ENCODE data around the gene TCFL5. TPM values are rescaled to one million over a fixed set of nuclear protein-coding genes. Genes with fewer than 3 reads are reported as not detected.

Gene TCFL5
- total RNA-seq, 3 donors from 2014 or later, result 4.3 to 13.3 (median 6.6) TPM

DNA sequence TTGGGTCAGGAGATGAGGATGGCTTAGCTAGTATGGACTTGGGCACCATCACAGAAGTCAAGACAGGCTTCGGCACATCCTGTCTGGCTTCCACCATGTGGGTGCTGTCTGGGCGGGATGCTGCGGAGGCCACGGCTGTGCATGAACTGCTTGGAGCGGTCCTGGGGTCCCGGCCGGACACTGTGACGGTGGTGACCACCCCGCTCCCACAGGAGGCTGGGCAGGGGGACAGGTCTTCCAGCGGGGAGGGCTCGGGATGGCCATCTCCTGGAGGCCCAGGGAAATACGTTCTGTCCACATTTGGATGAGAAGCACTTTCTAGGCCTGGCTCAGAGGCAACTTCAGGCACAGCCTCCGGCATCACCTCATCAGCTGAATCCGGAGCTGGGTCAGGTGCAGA is 32.1 kb upstream of the TCFL5 start:
- Histone ChIP-seq H3K4me3 (no peak overlapping the region), H3K36me3 (ENCODE audit: low read depth) (peaks cover 35% of the 10 kb centered on the region), H3K4me1 (ENCODE audit: low read depth) (peaks cover 3% of the 10 kb centered on the region), H3K9me3 (no peaks in the 10 kb centered on the region)
- DNase-seq, result peak in 1 of 3 donors; percentile 45
- intact Hi-C loops (cut with DNase I, micrococcal nuclease), result no loop called here
- ATAC-seq, result no peak
- TF ChIP-seq, protein P1, sequence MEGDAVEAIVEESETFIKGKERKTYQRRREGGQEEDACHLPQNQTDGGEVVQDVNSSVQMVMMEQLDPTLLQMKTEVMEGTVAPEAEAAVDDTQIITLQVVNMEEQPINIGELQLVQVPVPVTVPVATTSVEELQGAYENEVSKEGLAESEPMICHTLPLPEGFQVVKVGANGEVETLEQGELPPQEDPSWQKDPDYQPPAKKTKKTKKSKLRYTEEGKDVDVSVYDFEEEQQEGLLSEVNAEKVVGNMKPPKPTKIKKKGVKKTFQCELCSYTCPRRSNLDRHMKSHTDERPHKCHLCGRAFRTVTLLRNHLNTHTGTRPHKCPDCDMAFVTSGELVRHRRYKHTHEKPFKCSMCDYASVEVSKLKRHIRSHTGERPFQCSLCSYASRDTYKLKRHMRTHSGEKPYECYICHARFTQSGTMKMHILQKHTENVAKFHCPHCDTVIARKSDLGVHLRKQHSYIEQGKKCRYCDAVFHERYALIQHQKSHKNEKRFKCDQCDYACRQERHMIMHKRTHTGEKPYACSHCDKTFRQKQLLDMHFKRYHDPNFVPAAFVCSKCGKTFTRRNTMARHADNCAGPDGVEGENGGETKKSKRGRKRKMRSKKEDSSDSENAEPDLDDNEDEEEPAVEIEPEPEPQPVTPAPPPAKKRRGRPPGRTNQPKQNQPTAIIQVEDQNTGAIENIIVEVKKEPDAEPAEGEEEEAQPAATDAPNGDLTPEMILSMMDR (IDR thresholded peaks at IDR 0.05), result no peak

DNA sequence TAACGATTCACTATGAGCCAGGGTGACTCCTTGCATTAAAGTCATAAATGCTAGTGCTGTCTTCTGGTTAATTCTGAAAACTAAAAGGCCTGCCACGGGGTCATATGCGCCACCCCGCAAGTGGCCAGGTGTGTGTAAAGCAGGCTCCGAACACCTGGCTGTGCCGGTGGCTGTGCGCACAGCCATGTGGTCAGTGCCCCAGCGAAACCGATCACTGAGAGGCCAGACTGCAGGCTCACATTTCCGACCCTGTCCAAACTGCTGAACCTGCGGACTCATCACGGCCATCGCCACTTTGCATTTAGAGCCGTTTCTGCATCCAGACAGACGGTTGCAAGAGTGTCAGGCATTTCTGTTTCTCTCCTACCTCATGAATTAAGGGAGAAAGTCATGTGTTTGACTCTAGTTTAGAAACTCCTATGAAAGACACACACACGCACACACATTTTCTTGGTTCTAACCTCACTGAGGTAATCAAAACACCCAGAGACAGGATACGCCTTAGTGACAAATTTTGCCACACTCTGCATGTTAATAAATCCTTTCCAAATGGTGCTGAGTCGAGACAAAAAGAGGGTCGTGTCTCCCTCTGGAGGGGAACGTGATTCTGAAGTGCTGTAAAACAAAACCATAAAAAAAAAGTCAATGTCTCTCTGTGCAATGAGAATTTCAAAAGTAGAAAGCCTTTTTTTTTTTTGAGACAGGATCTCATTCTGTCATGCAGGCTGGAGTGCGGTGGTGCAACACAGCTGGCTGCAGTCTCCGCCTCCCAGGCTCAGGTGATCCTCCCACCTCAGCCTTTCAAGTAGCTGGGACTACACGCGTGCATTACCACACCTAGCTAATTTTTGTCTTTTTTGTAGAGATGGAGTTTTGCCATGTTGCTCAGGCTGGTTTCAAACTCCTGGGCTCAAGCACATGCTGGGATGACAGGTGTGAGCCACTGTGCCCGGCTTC is 31.0 kb upstream of the TCFL5 start:
- intact Hi-C loops (cut with DNase I, micrococcal nuclease), result no loop called here
- DNase-seq, result no peak
- H3K36me3 ChIP-seq (ENCODE audit: low read depth), result peaks cover 35% of the 10 kb centered on the region

DNA sequence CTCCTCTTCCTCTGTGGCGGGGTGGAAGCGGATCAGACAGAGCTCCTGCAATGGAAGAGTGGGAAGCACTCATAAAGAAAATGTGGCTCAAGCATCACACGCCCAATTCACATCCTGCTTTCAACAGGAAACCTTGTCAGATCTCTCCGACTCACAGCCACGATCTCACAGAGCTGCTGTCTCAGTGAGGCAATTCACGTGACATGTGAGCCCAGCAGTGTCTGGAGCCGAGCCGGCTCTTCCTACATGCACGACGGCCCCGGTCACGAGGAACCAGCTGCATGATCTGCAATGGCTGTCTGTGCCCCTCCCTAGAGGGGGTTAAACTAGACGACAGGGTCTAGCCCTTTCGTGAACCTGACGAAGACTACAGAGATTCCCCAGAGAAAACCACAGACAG is 29.5 kb upstream of the TCFL5 start:
- no peak for ATAC-seq
- H3K4me3 ChIP-seq, result no peak overlapping the region
- no peaks in the 10 kb centered on the region for H3K9me3 ChIP-seq
- no peaks in the 10 kb centered on the region for H3K4me1 ChIP-seq (ENCODE audit: low read depth)
- DNase-seq, result no peak
- TF ChIP-seq, protein P1 (IDR thresholded peaks at IDR 0.05), result no peak
- H3K36me3 ChIP-seq (ENCODE audit: low read depth), result peaks cover 35% of the 10 kb centered on the region
- intact Hi-C loops (cut with DNase I, micrococcal nuclease), result no loop called here

More for the DNA sequence above, 31.0 kb upstream of the TCFL5 start:
- Histone ChIP-seq H3K4me3 (no peak overlapping the region), H3K4me1 (ENCODE audit: low read depth) (no peaks in the 10 kb centered on the region), H3K9me3 (no peaks in the 10 kb centered on the region)
- ATAC-seq, result no peak
- TF ChIP-seq, protein P1 (IDR thresholded peaks at IDR 0.05), result no peak

DNA sequence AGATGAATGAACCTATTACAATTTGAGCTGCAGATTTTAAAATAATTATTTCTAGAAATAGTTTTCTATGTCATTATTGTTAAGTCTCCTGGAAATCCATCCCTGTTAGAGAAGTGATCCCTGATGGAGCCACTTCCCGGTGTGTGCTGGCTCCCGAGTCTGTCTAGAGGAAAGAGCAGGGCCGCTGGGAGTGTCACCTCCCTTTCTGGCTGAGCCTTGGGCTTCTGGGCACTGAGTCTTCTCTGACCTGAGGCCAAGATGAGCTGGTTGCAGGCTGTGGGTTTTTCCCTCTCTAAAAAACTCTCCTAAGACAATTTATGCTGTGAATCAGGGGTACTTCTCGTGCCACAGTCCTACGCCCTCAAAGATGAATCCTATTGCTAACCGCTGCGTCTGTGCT is 28.8 kb upstream of the TCFL5 start:
- intact Hi-C loops (cut with DNase I, micrococcal nuclease), result no loop called here
- H3K4me1 ChIP-seq (ENCODE audit: low read depth), result no peaks in the 10 kb centered on the region
- TF ChIP-seq, protein P1 (IDR thresholded peaks at IDR 0.05), result no peak
- H3K36me3 ChIP-seq (ENCODE audit: low read depth), result peaks cover 35% of the 10 kb centered on the region
- no peak overlapping the region for H3K4me3 ChIP-seq
- DNase-seq (no peak), ATAC-seq (no peak)
- H3K9me3 ChIP-seq, result no peaks in the 10 kb centered on the region

DNA sequence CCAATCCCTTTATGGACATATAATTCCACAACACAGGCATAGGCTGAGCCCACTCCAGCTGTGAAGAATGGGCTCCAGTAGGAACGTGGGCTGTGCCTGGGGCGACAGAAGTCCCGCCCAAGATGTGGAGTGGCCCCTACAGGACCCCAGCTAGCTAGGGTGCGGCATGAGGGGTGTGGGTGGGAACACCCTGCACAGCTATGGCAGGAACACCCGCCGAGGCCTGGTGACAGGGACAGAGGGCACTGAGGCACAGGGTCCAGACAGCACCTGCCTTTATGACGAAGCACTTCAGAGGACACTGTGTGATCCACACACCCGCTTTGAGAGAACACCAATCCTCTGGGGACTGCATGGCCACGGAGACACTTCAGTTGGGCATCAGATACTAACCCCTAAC is 28.2 kb upstream of the TCFL5 start:
- no peaks in the 10 kb centered on the region for H3K4me1 ChIP-seq (ENCODE audit: low read depth)
- TF ChIP-seq, protein P1 (IDR thresholded peaks at IDR 0.05), result no peak
- intact Hi-C loops (cut with DNase I, micrococcal nuclease), result no loop called here
- ATAC-seq (no peak), DNase-seq (no peak)
- no peaks in the 10 kb centered on the region for H3K9me3 ChIP-seq
- H3K36me3 ChIP-seq (ENCODE audit: low read depth), result peaks cover 35% of the 10 kb centered on the region
- no peak overlapping the region for H3K4me3 ChIP-seq
